GM18873 (cell line): ENCODE results near the gene LOX.
A peak's percentile ranks its signal among the peaks of the same experiment; 100 is the strongest.

Source experiments
- ATAC-seq: cut with Tn5 transposase; IDR thresholded peaks from one replicate; pipeline ENCODE4 v1.9.1; 2021; ENCODE audit warnings: mild to moderate bottlenecking, moderate library complexity, moderate number of reproducible peaks; ENCODE audit not compliant: unreplicated experiment, low FRiP score

Gene LOX

DNA sequence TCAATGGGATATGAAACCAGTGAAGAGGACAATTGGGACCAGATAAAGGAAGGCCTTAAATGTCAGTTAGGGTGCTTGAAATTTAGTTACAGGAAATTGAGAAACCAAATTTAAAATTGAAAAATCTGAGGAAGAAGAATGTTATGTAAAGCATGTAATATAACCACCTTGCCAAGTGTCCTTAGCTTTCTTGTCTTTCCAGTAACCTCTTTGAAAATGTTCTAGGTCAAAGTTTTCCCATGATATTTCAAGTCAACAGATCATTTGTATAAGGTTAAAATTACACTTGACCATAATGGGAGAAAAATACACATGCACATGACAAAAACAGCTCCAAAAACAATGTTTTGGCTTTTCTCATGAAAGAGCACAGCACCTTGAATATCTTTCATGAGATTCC lies 21.1 kb downstream of the LOX start:
- no peak for ATAC-seq

DNA sequence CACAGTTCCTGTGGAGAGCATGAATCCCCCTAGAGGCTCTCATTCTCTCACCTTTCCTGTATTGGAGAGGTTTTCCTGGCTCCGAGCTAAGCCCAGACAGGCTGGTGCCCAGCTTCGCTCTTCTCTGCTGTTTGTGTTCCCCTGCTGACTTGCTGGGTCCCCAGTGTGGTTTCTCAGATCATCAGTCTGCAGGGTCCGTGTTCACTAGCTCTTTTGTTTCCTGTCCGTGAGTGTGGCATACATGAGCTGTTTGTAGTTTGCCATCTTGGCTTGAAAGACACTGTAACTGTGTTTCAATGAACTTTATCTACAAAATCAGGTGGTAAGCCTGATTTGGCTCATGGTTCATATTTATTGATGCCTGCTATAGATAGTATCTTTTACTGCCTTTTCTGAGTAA lies 23.8 kb downstream of the LOX start:
- ATAC-seq: no peak

DNA sequence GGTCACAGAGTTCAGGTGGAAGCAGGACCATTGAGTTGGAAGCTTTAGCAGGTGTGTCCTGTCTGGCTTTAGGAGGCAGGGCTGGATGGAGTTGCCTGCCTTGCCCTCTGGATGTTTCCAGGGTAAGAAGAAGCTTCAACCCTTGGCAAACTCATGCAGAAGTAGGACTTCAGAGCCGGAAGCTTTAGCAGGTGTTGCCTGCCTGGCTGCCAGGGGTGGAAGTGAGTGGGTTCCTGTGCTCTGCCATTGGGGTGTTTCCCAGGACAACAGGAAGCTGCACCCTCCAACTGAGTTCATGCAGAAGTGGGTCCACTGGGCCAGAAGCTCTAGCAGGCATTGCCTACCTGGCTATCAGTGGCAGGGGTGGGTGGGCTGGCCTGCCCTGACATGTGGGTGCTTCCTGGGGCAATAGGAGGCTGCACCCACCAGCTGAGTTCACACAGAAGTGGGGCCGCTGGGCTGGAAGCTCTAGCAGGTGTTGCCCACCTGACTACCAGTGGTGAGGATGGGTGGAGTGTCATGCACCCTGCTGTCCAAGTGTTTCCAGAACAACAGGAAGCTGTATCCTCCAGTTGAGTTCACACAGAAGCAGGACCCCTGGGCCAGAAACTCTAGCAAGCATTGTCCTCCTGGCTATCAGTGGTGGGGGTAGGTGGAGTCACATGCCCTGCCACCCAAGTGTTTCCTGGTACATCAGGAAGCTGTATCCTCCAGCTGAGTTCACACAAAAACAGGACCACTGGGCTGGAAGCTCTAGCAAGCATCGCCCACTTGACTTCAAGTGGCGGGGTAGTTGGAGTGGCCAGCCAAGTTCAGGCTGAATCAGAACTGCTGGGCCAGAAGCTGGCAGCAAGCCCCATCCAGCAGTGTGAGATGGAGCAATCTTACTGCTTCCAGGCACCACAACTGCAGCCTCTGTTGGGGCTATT lies 24.6 kb downstream of the LOX start:
- ATAC-seq: no peak

DNA sequence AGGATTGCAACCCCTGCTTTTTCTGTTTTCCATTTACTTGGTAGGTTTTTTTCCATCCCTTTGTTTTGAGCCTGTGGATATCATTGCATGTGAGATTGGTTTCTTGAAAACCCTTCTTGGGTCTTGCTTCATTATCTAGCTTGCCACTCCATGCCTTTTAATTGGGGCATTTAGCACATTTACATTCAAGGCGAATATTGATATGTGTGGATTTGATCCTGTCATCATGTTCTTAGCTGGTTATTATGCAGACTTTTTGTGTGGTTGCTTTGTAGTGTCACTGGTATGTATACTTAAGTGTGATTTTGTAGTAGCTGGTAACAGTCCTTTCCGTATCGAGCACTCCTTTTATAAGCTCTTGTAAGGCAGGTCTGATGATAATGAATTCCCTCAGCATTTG lies 26.5 kb downstream of the LOX start:
- ATAC-seq: no peak

DNA sequence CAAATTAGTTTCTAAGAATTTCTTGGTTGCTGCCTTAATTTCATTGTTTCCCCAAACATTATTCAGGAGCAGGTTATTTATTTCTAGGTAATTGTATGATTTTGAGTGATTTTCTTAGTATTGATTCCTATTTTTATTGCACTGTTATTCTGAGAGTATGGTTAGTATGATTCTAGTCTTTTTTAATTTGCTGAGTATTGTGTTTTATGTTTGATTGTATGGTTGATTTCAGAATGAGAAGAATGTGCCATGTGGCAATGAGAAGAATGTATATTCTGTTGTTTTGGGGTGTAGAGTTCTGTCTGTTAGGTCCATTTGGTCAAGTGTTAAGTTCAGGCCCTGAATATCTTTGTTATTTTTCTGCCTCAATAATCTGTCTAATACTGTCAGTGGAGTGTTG lies 27.1 kb downstream of the LOX start:
- ATAC-seq: no peak

DNA sequence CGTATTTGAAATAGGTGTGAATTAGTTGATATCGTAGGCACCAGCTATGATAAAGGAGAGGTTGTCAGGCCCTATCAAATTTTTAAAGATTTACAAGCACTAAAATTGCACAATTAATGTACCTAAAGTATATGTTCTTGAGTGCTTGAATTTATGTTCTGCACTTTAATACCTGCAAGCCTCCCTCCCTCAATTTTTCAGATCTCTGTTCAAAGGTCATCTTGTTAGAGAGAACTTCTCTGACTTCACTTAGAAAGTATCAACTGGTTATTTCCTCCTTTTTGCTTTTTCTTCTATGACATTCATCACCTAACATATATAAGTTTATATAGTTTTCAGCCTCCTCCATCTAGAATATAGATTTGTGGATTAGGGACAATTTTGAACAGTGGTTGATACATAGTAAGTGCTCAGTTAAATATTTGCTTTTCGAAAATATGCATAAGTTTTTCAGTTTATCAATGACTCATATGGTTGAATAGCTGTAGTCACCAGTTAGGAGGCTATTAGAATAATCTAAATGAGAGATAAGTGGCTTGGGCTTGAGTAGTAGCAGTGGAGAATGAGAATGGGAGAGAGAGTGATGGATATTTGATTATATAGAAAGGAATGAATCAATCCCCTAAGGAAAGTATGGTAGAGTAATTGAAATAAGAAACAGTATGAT lies 37.3 kb downstream of the LOX start:
- no peak for ATAC-seq

DNA sequence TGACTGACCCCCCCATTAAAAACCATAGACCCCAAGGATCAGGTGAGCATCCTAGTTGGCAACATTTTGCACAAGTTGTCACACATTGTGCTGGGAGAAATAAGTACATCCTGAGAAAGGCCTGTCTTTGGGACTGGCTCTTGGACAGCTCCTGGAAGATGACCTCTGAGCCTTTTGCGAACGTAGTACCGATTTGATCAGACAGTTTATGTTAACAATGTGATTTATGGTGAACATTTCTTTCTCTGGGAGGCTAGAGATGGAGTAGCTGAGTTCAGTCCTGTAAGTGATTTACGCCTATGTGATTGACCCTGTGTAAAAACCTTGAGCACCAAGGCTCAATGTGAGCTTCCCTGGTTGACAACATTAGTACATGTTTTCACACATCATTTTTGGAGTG lies 41.7 kb downstream of the LOX start:
- ATAC-seq: no peak

DNA sequence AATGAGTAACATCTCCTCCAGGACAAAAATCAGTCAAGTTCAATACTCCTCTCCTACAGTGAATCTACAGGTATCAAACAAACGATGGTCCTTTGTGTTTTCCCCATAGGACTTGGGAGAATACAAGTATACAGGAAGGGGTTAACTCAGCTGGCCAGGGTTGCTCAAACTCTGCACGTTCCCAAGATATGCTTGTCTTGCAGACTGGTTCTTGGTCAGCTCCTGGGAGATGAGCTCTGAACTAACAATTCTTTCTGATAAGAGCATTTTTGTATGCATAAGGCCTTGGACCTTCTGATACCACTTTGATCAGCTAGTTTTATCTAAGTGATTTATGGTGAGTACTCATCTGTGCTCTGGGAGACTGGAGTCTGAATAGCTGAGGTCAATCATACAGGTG lies 42.1 kb downstream of the LOX start:
- ATAC-seq: no peak

- ATAC-seq: no peak
Observed at GRCh38 chr5:122031836-122032235, 46.2 kb downstream of the LOX start.

GRCh38 chr5:122030251-122030650 lies 47.8 kb downstream of the LOX start:
- ATAC-seq: no peak

DNA sequence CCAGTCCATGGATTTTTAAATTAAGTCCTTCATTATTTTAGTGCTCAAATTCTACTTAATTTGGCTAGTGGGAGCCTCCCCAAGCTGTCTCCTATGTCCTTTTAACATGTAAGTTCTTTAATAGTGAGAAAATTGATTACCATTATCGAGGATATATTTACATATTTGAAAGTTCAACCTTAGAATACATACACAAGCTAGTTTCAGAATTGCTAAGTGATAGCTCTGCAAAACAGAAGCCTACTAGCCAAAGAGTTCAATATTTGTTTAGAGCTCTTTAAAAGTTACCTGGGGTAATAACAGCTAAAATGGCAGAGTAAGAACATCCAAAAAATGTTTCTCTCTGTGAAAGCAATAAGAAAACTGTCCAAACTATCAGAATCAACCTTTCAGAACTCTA lies 48.2 kb downstream of the LOX start:
- ATAC-seq: no peak

DNA sequence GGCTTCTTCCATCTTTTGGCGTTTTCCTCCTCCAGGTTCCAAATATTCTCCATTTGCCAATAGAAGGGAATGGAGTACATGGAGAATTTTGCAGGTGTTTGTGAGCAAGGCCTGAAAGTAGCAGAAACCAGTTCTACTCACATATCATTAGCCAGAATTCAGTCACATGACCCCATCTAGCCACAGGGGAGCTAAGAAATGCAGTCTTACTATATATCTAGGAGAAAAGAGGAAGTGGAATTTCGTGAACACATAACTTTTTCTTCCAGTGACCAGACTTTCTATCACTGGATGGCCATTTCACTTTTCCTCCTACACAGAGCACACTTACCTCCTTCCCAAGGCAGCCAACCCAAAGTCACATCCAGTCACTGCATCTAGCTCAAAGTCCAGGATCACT lies 55.1 kb downstream of the LOX start:
- peak; percentile 53 for ATAC-seq

DNA sequence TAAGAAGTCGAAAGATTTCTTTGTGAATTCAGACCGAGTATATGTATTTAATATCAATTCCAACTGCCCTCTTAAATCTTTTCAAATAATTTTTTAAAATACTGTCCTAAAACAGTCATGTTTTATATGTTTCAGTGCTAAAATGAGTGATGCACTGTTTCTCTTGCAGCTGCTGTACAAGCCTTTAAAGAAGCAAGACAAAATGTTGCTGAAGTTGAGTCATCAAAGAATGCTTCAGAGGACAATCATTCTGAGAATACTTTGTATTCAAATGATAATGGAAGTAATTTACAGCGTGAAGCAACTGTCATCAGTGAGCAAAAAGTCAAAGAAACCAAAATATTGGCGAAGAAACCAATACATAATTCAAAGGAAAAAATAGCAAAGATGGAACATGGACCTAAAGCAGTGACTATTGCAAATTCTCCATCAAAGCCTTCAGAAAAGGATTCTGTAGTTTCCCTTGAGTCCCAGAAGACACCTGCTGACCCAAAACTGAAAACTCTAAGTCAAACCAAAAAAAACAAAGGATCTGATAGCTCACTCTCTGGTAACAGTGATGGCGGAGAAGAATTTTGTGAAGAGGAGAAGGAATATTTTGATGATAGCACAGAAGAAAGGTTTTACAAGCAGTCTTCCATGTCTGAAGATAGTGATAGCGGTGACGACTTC lies 58.0 kb downstream of the LOX start:
- peak; percentile 65 for ATAC-seq

DNA sequence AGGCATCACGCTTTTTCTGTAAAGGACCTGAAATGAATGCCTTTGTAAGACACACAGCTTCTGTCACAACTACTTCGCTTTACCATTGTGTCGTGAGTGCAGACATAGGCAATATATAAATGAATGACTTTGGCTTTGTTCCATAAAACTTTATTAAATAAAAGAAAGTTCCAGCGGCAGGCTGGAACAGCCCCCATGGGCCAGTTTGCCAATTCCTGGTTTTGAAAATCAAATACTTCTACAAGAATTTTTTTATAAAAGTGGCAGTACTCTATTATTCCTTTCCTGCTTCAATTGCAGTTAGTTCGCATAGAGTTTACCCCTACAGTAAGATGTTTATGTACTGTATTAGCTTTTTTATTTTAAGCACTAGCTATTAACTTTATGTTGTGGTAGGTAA lies 62.6 kb downstream of the LOX start:
- ATAC-seq: no peak

DNA sequence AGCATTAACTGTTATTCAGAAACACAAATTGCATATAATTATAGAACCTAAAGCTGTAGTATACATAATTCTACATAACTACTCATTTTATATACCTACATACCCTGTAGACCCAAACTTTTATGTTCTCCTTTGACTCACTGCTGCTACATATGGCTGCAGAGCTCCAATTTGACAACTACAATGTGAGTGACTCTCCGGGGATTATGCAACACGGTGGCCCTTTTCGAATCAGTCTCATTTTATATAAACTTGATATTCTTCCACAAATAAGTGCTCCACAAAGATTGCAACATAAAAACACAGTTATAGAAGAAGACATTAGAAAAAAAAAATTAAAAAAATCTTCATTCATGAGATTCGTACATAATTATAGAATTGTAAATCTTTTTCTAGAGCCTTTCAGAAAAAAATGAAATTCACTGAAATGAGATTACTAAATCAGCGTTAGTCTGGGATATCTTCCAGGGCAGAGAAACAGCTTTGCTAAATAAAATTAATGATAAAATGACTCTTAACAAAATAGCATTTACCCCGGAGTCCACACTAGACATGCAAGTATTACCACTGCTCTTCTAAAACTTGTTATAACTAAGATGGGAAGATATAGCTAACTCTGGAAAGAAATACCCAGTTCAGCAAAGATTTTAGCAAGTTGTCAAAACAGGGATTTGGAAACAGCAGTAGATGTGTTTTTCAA lies 63.7 kb downstream of the LOX start:
- ATAC-seq: no peak
